ENCODE measurements around the gene CSRNP3.

DNA sequence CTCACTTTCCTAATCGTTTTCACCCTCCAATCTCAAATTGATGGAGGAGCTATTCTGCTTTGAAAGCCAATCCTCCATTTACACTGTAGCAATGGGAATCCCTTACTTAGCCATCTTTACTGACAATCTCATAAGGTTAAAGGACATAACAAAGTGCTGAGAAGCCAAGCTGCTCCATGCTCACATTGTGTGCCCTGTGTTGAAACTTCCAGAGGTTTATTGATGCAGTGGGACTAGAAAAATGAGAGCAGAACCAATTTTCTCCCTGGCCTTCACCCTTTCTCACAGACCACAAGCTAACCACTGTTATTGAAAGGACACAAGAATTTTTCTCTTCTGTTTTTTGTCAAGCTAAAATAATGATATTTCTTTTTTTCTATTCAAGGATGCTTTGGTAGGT lies 63.8 kb downstream of the CSRNP3 start:
- TF ChIP-seq, protein P1, sequence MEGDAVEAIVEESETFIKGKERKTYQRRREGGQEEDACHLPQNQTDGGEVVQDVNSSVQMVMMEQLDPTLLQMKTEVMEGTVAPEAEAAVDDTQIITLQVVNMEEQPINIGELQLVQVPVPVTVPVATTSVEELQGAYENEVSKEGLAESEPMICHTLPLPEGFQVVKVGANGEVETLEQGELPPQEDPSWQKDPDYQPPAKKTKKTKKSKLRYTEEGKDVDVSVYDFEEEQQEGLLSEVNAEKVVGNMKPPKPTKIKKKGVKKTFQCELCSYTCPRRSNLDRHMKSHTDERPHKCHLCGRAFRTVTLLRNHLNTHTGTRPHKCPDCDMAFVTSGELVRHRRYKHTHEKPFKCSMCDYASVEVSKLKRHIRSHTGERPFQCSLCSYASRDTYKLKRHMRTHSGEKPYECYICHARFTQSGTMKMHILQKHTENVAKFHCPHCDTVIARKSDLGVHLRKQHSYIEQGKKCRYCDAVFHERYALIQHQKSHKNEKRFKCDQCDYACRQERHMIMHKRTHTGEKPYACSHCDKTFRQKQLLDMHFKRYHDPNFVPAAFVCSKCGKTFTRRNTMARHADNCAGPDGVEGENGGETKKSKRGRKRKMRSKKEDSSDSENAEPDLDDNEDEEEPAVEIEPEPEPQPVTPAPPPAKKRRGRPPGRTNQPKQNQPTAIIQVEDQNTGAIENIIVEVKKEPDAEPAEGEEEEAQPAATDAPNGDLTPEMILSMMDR (IDR thresholded peaks at IDR 0.05): no peak
- TF ChIP-seq, protein P2, sequence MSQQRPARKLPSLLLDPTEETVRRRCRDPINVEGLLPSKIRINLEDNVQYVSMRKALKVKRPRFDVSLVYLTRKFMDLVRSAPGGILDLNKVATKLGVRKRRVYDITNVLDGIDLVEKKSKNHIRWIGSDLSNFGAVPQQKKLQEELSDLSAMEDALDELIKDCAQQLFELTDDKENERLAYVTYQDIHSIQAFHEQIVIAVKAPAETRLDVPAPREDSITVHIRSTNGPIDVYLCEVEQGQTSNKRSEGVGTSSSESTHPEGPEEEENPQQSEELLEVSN (IDR thresholded peaks at IDR 0.05; ENCODE audit: borderline replicate concordance, low read depth): no peak
- TF ChIP-seq POLR2A (IDR thresholded peaks at IDR 0.05; ENCODE audit: low read length) (no peak), CHD4 (IDR thresholded peaks at IDR 0.05; ENCODE audit: borderline replicate concordance) (no peak), JUNB (IDR thresholded peaks at IDR 0.05) (no peak), ZFP36 (IDR thresholded peaks at IDR 0.05; ENCODE audit: borderline replicate concordance, partially characterized antibody) (no peak), HDAC2 (IDR thresholded peaks at IDR 0.05) (no peak)
- TF ChIP-seq, protein P3, sequence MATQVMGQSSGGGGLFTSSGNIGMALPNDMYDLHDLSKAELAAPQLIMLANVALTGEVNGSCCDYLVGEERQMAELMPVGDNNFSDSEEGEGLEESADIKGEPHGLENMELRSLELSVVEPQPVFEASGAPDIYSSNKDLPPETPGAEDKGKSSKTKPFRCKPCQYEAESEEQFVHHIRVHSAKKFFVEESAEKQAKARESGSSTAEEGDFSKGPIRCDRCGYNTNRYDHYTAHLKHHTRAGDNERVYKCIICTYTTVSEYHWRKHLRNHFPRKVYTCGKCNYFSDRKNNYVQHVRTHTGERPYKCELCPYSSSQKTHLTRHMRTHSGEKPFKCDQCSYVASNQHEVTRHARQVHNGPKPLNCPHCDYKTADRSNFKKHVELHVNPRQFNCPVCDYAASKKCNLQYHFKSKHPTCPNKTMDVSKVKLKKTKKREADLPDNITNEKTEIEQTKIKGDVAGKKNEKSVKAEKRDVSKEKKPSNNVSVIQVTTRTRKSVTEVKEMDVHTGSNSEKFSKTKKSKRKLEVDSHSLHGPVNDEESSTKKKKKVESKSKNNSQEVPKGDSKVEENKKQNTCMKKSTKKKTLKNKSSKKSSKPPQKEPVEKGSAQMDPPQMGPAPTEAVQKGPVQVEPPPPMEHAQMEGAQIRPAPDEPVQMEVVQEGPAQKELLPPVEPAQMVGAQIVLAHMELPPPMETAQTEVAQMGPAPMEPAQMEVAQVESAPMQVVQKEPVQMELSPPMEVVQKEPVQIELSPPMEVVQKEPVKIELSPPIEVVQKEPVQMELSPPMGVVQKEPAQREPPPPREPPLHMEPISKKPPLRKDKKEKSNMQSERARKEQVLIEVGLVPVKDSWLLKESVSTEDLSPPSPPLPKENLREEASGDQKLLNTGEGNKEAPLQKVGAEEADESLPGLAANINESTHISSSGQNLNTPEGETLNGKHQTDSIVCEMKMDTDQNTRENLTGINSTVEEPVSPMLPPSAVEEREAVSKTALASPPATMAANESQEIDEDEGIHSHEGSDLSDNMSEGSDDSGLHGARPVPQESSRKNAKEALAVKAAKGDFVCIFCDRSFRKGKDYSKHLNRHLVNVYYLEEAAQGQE (IDR thresholded peaks at IDR 0.05): no peak
- TF ChIP-seq, protein P4, sequence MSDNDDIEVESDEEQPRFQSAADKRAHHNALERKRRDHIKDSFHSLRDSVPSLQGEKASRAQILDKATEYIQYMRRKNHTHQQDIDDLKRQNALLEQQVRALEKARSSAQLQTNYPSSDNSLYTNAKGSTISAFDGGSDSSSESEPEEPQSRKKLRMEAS (IDR thresholded peaks at IDR 0.05): no peak
- TF ChIP-seq, protein P5, sequence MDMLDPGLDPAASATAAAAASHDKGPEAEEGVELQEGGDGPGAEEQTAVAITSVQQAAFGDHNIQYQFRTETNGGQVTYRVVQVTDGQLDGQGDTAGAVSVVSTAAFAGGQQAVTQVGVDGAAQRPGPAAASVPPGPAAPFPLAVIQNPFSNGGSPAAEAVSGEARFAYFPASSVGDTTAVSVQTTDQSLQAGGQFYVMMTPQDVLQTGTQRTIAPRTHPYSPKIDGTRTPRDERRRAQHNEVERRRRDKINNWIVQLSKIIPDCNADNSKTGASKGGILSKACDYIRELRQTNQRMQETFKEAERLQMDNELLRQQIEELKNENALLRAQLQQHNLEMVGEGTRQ (IDR thresholded peaks at IDR 0.05): no peak
